ENCODE measurements around the gene SIN3B.

The SIN3B gene

GRCh38 chr19:16795731-16796130 lies 33.5 kb upstream of the SIN3B start:
- no peak for TF ChIP-seq SIN3A (IDR thresholded peaks at IDR 0.05; ENCODE audit: borderline replicate concordance, insufficient read depth, low read length)
- no peak for TF ChIP-seq TAF1 (IDR thresholded peaks at IDR 0.05; ENCODE audit: borderline replicate concordance, insufficient read depth, low read length)
- no peak for TF ChIP-seq FOXP2 (optimal IDR thresholded peaks at IDR 0.05; ENCODE audit: borderline replicate concordance, extremely low read depth, extremely low read length, insufficient read depth)
- TF ChIP-seq POLR2AphosphoS5 (IDR thresholded peaks at IDR 0.05; ENCODE audit: low read depth, low read length) = no peak
- no peak for TF ChIP-seq REST (IDR thresholded peaks at IDR 0.05; ENCODE audit: insufficient read depth in 1 of 2, low read depth in 2 of 2, low read length in 2 of 2)

GRCh38 chr19:16797876-16798275 lies 31.3 kb upstream of the SIN3B start:
- TF ChIP-seq FOXP2 (optimal IDR thresholded peaks at IDR 0.05; ENCODE audit: borderline replicate concordance, extremely low read depth, extremely low read length, insufficient read depth) (no peak), REST (IDR thresholded peaks at IDR 0.05; ENCODE audit: insufficient read depth in 1 of 2, low read depth in 2 of 2, low read length in 2 of 2) (no peak), TAF1 (IDR thresholded peaks at IDR 0.05; ENCODE audit: borderline replicate concordance, insufficient read depth, low read length) (no peak), SIN3A (IDR thresholded peaks at IDR 0.05; ENCODE audit: borderline replicate concordance, insufficient read depth, low read length) (no peak), POLR2AphosphoS5 (IDR thresholded peaks at IDR 0.05; ENCODE audit: low read depth, low read length) (no peak)

- TF ChIP-seq REST (IDR thresholded peaks at IDR 0.05; ENCODE audit: insufficient read depth in 1 of 2, low read depth in 2 of 2, low read length in 2 of 2) (no peak), FOXP2 (optimal IDR thresholded peaks at IDR 0.05; ENCODE audit: borderline replicate concordance, extremely low read depth, extremely low read length, insufficient read depth) (no peak), POLR2AphosphoS5 (IDR thresholded peaks at IDR 0.05; ENCODE audit: low read depth, low read length) (no peak), TAF1 (IDR thresholded peaks at IDR 0.05; ENCODE audit: borderline replicate concordance, insufficient read depth, low read length) (no peak), SIN3A (IDR thresholded peaks at IDR 0.05; ENCODE audit: borderline replicate concordance, insufficient read depth, low read length) (no peak)
Measured at GRCh38 chr19:16799740-16800139, 29.5 kb upstream of the SIN3B start.

- no peak for TF ChIP-seq SIN3A (IDR thresholded peaks at IDR 0.05; ENCODE audit: borderline replicate concordance, insufficient read depth, low read length)
- TF ChIP-seq POLR2AphosphoS5 (IDR thresholded peaks at IDR 0.05; ENCODE audit: low read depth, low read length) = no peak
- no peak for TF ChIP-seq FOXP2 (optimal IDR thresholded peaks at IDR 0.05; ENCODE audit: borderline replicate concordance, extremely low read depth, extremely low read length, insufficient read depth)
- no peak for TF ChIP-seq REST (IDR thresholded peaks at IDR 0.05; ENCODE audit: insufficient read depth in 1 of 2, low read depth in 2 of 2, low read length in 2 of 2)
- TF ChIP-seq TAF1 (IDR thresholded peaks at IDR 0.05; ENCODE audit: borderline replicate concordance, insufficient read depth, low read length) = no peak
Measured at GRCh38 chr19:16801600-16802013, 27.6 kb upstream of the SIN3B start.

GRCh38 chr19:16804176-16804575 lies 25.0 kb upstream of the SIN3B start:
- no peak for TF ChIP-seq POLR2AphosphoS5 (IDR thresholded peaks at IDR 0.05; ENCODE audit: low read depth, low read length)
- TF ChIP-seq FOXP2 (optimal IDR thresholded peaks at IDR 0.05; ENCODE audit: borderline replicate concordance, extremely low read depth, extremely low read length, insufficient read depth) = no peak
- TF ChIP-seq TAF1 (IDR thresholded peaks at IDR 0.05; ENCODE audit: borderline replicate concordance, insufficient read depth, low read length) = no peak
- TF ChIP-seq REST (IDR thresholded peaks at IDR 0.05; ENCODE audit: insufficient read depth in 1 of 2, low read depth in 2 of 2, low read length in 2 of 2) = no peak
- no peak for TF ChIP-seq SIN3A (IDR thresholded peaks at IDR 0.05; ENCODE audit: borderline replicate concordance, insufficient read depth, low read length)

All from PFSK-1 (cell line).